GM12875 (cell line): ENCODE measurements around the gene METTL25B.
A peak's percentile ranks its signal among the peaks of the same experiment; 100 is the strongest.

Experiments
- H3K4me3 ChIP-seq: one replicate; pipeline ENCODE4 v1.5.1; 2011; ENCODE audit warnings: low read depth, low read length, control low read depth
- TF ChIP-seq, protein P1 (sequence below): IDR thresholded peaks from 2 replicates; pipeline ENCODE4 v1.5.1; 2011; ENCODE audit warnings: low read depth, mild to moderate bottlenecking, control low read depth, inconsistent platforms, low read length, moderate library complexity, borderline replicate concordance; ENCODE audit not compliant: insufficient read depth

METTL25B gene

DNA sequence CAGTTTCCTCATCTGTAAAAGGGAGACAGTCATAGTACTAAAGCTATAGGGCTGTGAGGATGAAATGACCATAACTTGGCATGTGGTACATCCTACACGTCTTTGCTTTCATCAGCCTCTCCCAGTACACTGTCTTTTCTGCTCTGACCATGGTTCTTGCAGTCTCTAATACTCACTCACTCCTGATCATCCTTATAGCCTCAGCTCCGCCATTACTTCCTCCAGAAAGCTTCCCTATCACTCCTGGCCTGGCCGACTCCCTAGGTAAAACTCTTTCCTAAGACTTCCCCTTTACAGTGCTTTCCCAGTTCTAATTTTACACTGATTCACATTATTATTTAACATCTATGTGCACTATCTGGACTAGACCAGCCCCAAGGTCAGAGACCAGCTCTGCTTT, 17.6 kb downstream of the METTL25B start:
- TF ChIP-seq, protein P1, sequence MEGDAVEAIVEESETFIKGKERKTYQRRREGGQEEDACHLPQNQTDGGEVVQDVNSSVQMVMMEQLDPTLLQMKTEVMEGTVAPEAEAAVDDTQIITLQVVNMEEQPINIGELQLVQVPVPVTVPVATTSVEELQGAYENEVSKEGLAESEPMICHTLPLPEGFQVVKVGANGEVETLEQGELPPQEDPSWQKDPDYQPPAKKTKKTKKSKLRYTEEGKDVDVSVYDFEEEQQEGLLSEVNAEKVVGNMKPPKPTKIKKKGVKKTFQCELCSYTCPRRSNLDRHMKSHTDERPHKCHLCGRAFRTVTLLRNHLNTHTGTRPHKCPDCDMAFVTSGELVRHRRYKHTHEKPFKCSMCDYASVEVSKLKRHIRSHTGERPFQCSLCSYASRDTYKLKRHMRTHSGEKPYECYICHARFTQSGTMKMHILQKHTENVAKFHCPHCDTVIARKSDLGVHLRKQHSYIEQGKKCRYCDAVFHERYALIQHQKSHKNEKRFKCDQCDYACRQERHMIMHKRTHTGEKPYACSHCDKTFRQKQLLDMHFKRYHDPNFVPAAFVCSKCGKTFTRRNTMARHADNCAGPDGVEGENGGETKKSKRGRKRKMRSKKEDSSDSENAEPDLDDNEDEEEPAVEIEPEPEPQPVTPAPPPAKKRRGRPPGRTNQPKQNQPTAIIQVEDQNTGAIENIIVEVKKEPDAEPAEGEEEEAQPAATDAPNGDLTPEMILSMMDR, result no peak
- no peak overlapping the region for H3K4me3 ChIP-seq

DNA sequence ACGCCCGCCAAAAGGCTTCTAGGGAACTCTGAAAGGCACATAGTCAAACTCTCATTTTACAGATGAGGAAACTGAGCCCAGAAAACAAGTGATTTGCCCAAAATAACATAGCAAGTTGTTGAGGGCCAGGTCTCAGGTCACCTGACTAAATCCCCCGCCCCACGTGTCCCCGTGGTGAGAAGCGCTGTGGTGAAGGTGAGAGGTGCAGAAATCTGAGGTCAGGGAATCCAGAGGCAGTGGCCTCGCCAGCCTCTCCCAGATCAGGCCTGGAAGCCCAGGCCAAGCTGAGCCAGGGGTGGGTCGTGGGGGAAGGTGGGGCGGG, 18.1 kb downstream of the METTL25B start:
- TF ChIP-seq, protein P1, result no peak
- H3K4me3 ChIP-seq, result no peak overlapping the region

DNA sequence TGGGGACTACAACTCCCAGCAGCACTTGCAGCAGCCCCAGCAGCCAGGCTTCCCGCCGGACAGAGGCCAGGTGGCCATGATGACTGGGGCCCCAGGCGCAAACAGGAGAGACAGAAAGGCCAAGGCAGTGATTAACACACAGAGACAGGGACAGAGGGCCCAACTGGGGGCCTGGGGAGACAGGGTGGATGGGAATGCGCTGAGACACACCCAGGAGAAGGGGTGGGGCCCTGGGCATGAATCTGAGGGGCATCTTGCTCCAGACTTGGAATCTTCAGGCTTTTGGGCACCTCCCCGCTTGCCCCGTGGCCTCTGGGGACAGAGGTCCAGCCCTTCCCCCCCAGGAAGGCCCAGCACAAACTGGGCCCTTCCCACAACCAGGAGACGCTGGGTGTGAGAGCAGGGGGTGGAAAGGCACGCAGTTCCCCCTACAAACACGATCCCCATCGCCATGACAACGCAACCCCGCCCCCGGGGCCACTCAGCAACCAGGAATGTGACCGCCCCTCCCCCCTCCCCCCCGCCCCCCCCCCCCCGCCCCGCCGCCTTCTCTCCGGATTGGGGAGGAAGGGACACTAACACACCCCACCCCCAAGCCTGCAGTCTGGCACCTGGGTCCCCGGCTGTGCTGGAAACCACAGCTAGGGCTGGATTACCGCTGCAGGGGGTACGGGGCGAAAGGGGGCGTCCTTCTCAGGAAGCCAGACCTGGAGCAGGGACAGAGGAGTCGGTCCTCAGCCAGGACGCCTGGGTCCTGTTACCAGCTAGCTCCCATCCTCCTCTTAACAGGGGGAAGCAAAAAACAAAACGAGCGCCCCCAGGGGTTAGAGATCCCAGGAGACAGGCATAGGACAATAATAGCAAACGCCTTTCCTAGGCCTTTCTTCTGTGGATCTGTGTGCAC, 18.7 kb downstream of the METTL25B start:
- H3K4me3 ChIP-seq, result peak overlapping the region; percentile 80
- TF ChIP-seq, protein P1, result no peak

DNA sequence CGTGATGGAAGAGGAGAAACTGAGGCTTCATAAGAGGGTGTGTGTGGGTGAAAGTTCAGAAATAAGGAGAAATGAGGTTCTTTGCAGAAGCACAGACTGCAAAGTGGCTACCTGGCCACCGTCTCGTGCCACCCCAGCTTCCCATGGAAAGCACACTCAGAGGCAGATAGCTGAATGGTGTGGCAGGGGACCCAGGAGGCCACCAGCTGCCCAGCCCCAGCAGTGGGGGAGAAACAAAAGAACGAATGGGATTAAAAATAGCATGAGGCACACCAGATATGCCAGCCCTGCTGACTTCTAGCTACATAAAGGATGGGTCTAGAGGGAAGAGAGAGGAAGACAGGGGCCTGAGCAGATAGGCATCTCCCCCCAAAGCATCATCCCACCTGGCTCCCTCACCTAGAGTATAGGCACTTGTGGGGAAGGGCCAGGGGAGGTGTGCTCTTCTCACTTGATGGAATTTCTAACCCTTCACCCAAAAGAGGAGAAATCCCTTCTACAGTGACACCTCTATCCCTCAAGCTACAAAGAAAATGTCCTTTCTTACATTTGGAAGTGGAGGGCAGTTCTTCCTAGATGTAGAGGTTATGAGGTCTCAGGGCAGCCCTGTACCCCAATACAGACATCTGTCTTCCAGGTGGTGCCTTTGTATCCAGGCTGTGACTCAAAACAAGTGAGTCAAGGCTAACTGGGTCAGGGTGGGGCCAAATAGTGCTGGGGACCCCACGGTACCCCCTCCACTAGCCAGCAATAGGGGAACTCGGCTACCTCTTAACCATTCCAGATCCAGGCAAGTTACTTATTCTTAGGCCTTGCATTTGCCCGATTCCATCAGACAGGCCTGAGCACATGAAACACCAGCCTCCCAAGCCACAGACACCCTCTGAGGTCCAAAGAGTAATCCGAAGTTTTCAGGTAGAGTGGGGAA, 19.7 kb downstream of the METTL25B start:
- TF ChIP-seq, protein P1, result no peak
- peak overlapping the region; percentile 80 for H3K4me3 ChIP-seq

DNA sequence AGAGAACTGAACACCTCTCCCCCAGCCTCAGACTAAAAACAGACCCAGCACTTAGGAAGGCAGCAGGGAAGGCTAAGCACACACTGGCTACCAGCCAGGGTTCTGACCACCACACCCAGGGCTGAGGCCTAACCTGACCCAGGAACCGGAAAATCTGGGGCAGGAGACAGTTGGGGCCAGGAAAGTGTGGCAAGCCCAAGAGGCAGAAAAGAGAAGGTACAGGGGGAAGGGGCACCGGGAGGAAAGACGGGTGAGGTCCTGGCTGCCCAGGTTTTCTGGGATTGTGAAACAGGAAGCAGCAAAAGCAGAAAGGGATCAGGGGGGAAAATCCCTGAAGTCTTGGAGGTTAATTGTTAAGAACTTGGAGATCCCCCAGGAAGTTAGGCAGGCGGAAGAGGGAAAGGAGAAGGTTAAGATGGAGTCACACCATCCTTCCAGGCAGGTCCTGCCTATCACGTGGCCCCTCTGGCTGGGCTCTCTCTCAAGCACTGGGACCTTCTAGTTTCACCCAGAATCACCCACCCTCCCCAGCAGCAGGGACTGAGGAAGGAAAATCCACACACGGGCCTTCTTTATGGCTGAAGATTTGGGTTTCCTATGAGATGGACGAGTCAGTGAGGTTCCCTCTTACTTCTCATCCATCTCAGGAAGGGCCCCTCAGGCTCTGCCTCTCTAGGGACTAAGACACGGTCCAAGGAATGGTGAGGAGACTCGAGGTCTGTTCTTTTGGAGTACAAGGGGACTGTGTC, 20.6 kb downstream of the METTL25B start:
- H3K4me3 ChIP-seq, result peak overlapping the region; percentile 80

DNA sequence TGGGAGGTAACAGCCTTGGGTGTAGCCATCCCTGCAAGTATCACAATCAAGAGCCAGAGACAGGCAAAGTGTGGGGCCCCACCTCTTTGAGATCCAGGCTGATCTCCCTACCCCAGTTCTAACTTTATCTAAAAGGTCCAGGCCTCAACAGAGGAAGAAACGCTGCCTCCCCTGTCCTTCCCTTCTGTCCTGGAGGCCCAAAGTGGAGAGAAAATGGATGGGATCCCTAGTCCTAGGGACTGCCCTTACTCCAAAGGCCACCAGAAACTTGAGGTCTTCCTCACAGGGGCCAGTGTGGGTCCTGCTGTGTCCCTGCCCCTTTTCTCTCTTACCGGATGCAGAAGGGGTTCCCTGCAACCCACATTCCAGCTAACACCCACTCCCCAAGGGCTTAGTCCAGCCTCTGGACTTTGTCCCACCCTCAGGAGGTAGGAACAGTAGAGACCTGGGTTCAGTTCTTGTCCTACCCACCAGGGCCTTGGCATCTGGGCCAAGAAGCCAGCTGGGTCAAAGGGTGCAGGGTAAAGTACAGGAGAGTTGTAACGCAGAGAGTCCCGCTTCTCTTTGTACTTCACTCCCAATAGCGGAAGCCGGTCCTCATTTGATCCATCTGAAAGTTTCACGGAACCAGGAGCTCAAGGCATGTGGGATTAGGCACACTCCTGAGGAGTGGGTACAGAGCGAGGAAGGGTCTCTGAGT, 21.3 kb downstream of the METTL25B start:
- peak overlapping the region; percentile 80 for H3K4me3 ChIP-seq
- TF ChIP-seq, protein P1, result no peak

More for the DNA sequence above, 20.6 kb downstream of the METTL25B start:
- TF ChIP-seq, protein P1, result no peak
